Choroid plexus epithelial cell (primary cell): ENCODE measurements around the gene FSCN2.
"Not testable (repeated sequence)": the region's sequence is repeated elsewhere in the genome, so short reads cannot be mapped to it uniquely, and the experiment has no call there.

ENCODE experiments used
- DNase-seq: peaks from one replicate; pipeline ENCODE4 v3.0.0-alpha.2; 2010; ENCODE audit warnings: low read depth
- H3K4me3 ChIP-seq: 2 replicates; pipeline ENCODE4 v1.5.1; 2011; ENCODE audit warnings: low read depth, mild to moderate bottlenecking, control low read depth, low read length, moderate library complexity
- TF ChIP-seq, protein P1 (sequence below): conservative IDR thresholded peaks from 2 replicates; pipeline ENCODE4 v1.5.1; 2011; ENCODE audit warnings: low read depth, mild to moderate bottlenecking, control low read depth, inconsistent platforms, low read length, moderate library complexity

FSCN2 gene

GRCh38 chr17:81582749-81583148 lies 54.6 kb downstream of the FSCN2 start:
- TF ChIP-seq, protein P1, sequence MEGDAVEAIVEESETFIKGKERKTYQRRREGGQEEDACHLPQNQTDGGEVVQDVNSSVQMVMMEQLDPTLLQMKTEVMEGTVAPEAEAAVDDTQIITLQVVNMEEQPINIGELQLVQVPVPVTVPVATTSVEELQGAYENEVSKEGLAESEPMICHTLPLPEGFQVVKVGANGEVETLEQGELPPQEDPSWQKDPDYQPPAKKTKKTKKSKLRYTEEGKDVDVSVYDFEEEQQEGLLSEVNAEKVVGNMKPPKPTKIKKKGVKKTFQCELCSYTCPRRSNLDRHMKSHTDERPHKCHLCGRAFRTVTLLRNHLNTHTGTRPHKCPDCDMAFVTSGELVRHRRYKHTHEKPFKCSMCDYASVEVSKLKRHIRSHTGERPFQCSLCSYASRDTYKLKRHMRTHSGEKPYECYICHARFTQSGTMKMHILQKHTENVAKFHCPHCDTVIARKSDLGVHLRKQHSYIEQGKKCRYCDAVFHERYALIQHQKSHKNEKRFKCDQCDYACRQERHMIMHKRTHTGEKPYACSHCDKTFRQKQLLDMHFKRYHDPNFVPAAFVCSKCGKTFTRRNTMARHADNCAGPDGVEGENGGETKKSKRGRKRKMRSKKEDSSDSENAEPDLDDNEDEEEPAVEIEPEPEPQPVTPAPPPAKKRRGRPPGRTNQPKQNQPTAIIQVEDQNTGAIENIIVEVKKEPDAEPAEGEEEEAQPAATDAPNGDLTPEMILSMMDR = peak; percentile 16
- DNase-seq = no peak
- no peak overlapping the region for H3K4me3 ChIP-seq

GRCh38 chr17:81583589-81584342 lies 55.6 kb downstream of the FSCN2 start:
- DNase-seq = peak; percentile 73
- TF ChIP-seq, protein P1 = no peak
- H3K4me3 ChIP-seq = no peak overlapping the region

GRCh38 chr17:81584771-81585170 lies 56.6 kb downstream of the FSCN2 start:
- not testable (repeated sequence) for H3K4me3 ChIP-seq, DNase-seq

DNA sequence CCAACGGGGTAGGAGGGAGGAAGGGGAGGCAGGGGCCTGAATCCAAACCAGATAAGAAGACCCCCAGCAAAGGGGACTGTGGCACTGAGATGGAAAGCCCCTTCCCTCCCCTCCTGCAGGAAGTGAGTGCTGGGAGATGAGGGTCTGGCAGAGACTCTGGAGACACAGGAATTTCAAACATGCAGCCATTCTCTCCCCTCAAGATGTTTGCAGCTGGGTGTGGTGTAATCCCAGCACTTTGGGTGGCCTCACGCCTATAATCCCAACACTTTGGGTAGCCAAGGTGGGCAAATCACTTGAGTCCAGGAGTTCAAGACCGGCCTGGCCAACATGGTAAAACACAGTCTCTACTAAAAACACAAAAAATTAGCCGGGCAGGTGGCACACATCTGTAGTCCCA lies 57.9 kb downstream of the FSCN2 start:
- H3K4me3 ChIP-seq = no peak overlapping the region
- DNase-seq = no peak
- TF ChIP-seq, protein P1 = no peak
